Measurements from ENCODE around the gene THSD4. TPM values are rescaled to one million over a fixed set of nuclear protein-coding genes. Genes with fewer than 3 reads are reported as not detected.

Gene THSD4
- total RNA-seq, 6 experiments from 2014 or later: 5.2 to 21.8 (median 13.7) TPM

DNA sequence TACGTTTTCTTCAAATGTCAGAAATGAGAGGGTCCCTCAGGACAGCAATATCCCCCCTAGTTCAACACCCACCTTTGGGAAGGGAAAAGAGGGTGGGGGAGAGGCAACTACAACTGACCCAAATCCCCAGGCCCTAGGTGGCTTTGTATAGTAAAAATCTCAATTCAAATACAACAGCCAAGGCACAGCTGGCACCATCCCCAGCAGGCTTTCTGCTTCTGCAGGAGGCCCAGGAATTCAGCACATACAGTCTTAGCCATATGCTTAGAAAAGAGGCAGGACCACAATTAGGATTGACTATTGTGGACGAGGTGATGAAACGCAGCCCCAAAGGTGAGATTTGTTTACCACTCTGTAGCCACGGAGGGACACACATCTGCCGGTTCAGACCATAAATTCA lies 710.9 kb downstream of the THSD4 start:
- DNase-seq (no peak), ATAC-seq (no peak)
- peaks cover 0 to 4% (median 0%) of the 10 kb centered on the region in 4 donors for H3K36me3 ChIP-seq
- no peaks in the 10 kb centered on the region for H3K4me1 ChIP-seq
- intact Hi-C loops (cut with DNase I): no loop called here
- H3K4me3 ChIP-seq: no peak overlapping the region
- no peak for TF ChIP-seq POLR2A (IDR thresholded peaks at IDR 0.05)
- TF ChIP-seq, protein P1, sequence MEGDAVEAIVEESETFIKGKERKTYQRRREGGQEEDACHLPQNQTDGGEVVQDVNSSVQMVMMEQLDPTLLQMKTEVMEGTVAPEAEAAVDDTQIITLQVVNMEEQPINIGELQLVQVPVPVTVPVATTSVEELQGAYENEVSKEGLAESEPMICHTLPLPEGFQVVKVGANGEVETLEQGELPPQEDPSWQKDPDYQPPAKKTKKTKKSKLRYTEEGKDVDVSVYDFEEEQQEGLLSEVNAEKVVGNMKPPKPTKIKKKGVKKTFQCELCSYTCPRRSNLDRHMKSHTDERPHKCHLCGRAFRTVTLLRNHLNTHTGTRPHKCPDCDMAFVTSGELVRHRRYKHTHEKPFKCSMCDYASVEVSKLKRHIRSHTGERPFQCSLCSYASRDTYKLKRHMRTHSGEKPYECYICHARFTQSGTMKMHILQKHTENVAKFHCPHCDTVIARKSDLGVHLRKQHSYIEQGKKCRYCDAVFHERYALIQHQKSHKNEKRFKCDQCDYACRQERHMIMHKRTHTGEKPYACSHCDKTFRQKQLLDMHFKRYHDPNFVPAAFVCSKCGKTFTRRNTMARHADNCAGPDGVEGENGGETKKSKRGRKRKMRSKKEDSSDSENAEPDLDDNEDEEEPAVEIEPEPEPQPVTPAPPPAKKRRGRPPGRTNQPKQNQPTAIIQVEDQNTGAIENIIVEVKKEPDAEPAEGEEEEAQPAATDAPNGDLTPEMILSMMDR (IDR thresholded peaks at IDR 0.05): no peak
- H3K27ac ChIP-seq: no peak overlapping the region
- WGBS (ENCODE audit: insufficient coverage, low coverage, low lambda C conversion rate, missing lambda C conversion rate): 94% methylated on average over 3 of the region's 5 CpGs
- H3K9me3 ChIP-seq: peaks cover 0 to 16% (median 7%) of the 10 kb centered on the region in 4 donors
- no peaks in the 10 kb centered on the region for H3K27me3 ChIP-seq

DNA sequence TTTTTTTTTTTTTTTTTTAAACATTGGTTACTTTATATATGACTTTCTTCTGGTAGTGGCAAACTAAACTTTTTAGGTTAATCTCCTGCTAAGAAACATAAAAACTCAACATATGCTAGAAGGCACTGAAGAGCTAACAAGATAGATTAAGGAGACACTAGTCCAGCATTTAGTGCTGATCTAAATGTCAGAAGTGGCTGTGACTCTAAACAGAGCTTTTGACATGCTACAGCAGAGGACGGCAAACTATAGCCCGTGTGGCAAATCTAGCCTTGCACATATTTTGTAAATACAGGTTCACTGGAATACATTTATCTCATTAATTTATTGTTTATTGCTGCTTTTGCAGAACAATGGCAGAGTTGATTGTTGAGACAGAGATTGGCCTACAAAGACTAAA lies 715.7 kb downstream of the THSD4 start:
- Histone ChIP-seq H3K27ac (no peak overlapping the region), H3K4me3 (no peak overlapping the region), H3K4me1 (no peaks in the 10 kb centered on the region), H3K9me3 (no peaks in the 10 kb centered on the region), H3K27me3 (no peaks in the 10 kb centered on the region), H3K36me3 (peaks cover 0 to 4% (median 0%) of the 10 kb centered on the region in 4 donors)
- WGBS (ENCODE audit: insufficient coverage, low coverage, low lambda C conversion rate, missing lambda C conversion rate): 94% methylated on average over 2 of the region's 2 CpGs
- no peak for DNase-seq
- no peak for ATAC-seq
- intact Hi-C loops (cut with DNase I): no loop called here
- TF ChIP-seq, protein P1 (IDR thresholded peaks at IDR 0.05): no peak
- no peak for TF ChIP-seq POLR2A (IDR thresholded peaks at IDR 0.05)

Other genes with a start within 250 kb of the THSD4 start
- 1 to 10 TPM in 5 of 6 experiments, under 1 TPM in 1; 0.83 to 2.8 (median 1.4) TPM for gene THAP10, start 223.0 kb upstream of the THSD4 start, total RNA-seq
- under 1 TPM; 0.25 to 0.79 (median 0.57) TPM for gene LRRC49, start 222.6 kb upstream of the THSD4 start, total RNA-seq